Stomach (tissue), 4 donors: ENCODE results near the gene PAGE2.

Experiments used
- CTCF ChIP-seq, 7 experiments: fragments of 450-650 bp in 4 of 7; fragments of 200-600 bp in 3 of 7; sonication (generic) in 3 of 7; IDR thresholded peaks; one replicate each; pipeline ENCODE4 v1.5.1; 2016 to 2019; ENCODE audit warnings: antibody characterized with exemption in 7 of 7, control low read depth in 2 of 7, mild to moderate bottlenecking in 1 of 7
- EP300 ChIP-seq: sonication (generic); formaldehyde crosslinking; IDR thresholded peaks from one replicate; pipeline ENCODE4 v1.6.1; 2017; ENCODE audit warnings: antibody characterized with exemption
- POLR2A ChIP-seq, 4 donors: fragments of 450-650 bp; IDR thresholded peaks; one replicate each; pipeline ENCODE4 v1.6.1; 2016; ENCODE audit warnings: antibody characterized with exemption in 4 of 4, control low read depth in 2 of 4, mild to moderate bottlenecking in 1 of 4, moderate library complexity in 1 of 4
- POLR2AphosphoS5 ChIP-seq, 3 donors: sonication (generic); formaldehyde crosslinking; IDR thresholded peaks; one replicate each; pipeline ENCODE4 v1.6.1; 2016; ENCODE audit warnings: antibody characterized with exemption in 3 of 3

DNA sequence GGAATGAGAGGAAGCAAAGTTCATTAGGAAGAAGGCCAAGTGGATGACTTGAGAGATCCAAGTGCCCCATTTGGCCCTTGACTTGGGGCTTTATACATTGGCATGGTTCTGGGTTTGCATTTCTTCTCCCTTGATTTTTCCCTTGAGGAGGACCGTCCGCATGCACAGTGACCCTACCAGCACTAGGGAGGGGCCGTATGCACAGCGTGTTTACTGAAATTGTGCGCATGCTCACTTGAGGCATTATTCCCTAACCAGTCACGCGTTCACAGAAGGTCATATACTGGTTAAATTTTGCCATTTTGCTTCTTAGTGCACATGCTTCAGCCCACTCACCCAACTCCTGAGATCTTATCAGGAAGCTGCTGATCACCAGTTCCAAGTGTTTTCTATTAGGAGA is 35.1 kb downstream of the PAGE2 start:
- TF ChIP-seq CTCF (IDR thresholded peaks at IDR 0.05) (no peak), POLR2A (IDR thresholded peaks at IDR 0.05) (no peak), POLR2AphosphoS5 (IDR thresholded peaks at IDR 0.05) (no peak), EP300 (no peak)
